ENCODE results near the gene ZNF445. TPM values are rescaled to one million over a fixed set of nuclear protein-coding genes. Genes with fewer than 3 reads are reported as not detected.
A peak's percentile ranks its signal among the peaks of the same experiment; 100 is the strongest.

The ZNF445 gene
- polyA plus RNA-seq (2012; ENCODE audit: missing spikeins): 6.7 TPM

GRCh38 chr3:44477312-44478030, at the start of gene ZNF445:
ZNF445 (minus strand) TSS chr3:44477670; CDS start chr3:44455549, 22,121 bp downstream.
- FAIRE-seq: peak; percentile 53
- DNase-seq (ENCODE audit: insufficient read length): peak; percentile 83
- peak; percentile 70; the same call in 1 of the 2 replicates for TF ChIP-seq POLR2A (IDR thresholded peaks at IDR 0.05; ENCODE audit: low read depth, low read length)
- peak; percentile 70 for TF ChIP-seq TAF1 (IDR thresholded peaks at IDR 0.05; ENCODE audit: borderline replicate concordance, low read depth, low read length)
- peak; percentile 70 for TF ChIP-seq POLR2AphosphoS5 (IDR thresholded peaks at IDR 0.05; ENCODE audit: low read depth, low read length)

DNA sequence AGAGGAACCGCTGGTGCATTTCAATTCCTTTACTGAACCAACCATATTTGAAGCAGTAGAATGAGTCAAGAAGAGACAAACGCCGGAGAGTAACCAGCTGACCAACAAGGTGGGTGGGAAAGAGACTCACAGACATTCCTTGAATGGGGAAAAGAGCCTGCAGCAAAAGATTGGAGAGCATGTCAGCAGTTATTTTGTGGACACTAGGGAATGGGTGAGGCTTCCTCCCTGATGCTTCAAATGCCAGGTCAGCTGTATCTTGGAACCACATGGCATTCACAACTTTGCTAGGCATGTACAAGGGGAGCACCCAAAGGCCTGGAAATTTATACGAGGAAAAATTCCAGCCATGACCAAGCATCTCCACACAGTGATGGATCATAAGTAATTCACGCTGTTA, 47.6 kb upstream of the ZNF445 start:
- TF ChIP-seq TAF1 (IDR thresholded peaks at IDR 0.05; ENCODE audit: borderline replicate concordance, low read depth, low read length) (no peak), POLR2A (IDR thresholded peaks at IDR 0.05; ENCODE audit: low read depth, low read length) (no peak), POLR2AphosphoS5 (IDR thresholded peaks at IDR 0.05; ENCODE audit: low read depth, low read length) (no peak)
- DNase-seq (ENCODE audit: insufficient read length) (no peak), FAIRE-seq (no peak)

DNA sequence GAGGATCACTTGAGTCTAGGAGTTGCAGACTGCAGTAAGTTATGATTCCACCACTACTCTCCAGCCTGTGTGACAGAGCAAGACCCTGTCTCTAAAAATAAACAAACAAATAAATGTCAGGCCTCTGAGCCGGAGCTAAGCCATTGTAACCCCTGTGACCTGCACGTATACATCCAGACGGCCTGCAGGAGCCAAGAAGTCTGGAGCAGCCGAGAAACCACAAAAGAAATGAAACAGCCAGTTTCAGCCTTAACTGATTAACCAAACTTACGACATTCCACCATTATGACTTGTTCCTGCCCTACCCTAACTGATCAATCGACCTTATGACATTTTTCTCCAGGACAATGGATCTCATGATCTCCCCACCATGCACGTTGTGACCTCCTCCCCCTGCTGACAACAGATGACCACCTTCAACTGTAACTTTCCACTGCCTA, 45.0 kb upstream of the ZNF445 start:
- TF ChIP-seq POLR2A (IDR thresholded peaks at IDR 0.05; ENCODE audit: low read depth, low read length) (no peak), POLR2AphosphoS5 (IDR thresholded peaks at IDR 0.05; ENCODE audit: low read depth, low read length) (no peak), TAF1 (IDR thresholded peaks at IDR 0.05; ENCODE audit: borderline replicate concordance, low read depth, low read length) (no peak)
- FAIRE-seq: no peak
- no peak for DNase-seq (ENCODE audit: insufficient read length)

DNA sequence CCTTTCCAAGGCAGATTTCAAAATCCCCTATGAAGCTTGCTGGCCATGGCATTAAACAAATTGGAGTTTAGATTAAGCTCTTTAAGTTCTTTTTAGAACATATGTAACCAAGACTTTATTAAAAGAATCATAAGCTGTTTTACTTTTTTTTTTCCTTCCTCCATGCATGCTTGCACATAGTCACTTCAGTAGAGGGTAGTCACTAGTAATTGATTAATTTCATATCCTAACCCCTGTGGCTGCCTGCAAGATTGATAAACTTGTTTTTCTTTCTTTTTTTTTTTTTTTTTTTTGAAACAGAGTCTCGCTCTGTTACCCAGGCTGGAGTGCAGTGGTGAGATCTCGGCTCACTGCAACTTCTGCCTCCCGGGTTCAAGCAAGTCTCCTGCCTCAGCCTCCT, 44.3 kb upstream of the ZNF445 start:
- DNase-seq (ENCODE audit: insufficient read length): no peak
- TF ChIP-seq TAF1 (IDR thresholded peaks at IDR 0.05; ENCODE audit: borderline replicate concordance, low read depth, low read length): no peak
- TF ChIP-seq POLR2A (IDR thresholded peaks at IDR 0.05; ENCODE audit: low read depth, low read length): no peak
- no peak for FAIRE-seq

DNA sequence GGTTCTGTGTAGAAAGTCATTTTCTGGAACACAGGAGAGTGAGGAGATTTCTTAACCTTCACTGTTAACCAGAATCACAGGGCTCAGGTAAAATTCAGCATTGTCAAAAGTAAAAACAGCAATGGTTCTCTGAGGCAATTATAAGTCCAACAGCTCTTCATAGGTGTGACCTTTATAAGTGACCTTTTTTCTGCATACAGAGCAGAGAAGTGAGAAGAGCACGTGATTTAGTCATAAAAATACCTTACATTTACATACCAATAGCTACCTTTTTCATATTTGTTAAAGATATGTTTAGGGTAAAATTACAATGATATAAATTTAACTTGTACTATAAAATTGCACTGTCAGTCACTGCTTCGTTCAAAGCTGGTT, 41.3 kb upstream of the ZNF445 start:
- FAIRE-seq (no peak), DNase-seq (ENCODE audit: insufficient read length) (no peak)
- TF ChIP-seq POLR2A (IDR thresholded peaks at IDR 0.05; ENCODE audit: low read depth, low read length): no peak
- TF ChIP-seq TAF1 (IDR thresholded peaks at IDR 0.05; ENCODE audit: borderline replicate concordance, low read depth, low read length): no peak
- no peak for TF ChIP-seq POLR2AphosphoS5 (IDR thresholded peaks at IDR 0.05; ENCODE audit: low read depth, low read length)

DNA sequence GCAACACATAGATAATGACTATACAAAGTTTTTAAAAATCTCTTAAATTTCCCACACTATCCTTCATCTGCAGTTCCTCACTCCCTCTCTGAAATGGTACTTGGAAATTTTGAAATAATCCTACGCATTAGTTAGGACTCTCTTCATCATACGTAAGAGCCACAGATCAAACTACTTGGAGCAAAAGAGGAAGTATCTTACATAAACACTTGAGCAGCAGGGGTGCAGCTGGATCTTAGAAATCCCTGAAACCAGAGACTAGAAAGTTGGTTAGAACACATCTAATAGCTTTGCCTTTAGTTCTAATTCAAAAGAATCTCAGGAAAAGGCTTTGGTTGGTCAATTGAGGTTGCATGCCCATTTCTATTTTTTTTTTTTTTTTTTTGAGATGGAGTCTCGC, 38.8 kb upstream of the ZNF445 start:
- no peak for DNase-seq (ENCODE audit: insufficient read length)
- FAIRE-seq: no peak
- TF ChIP-seq POLR2A (IDR thresholded peaks at IDR 0.05; ENCODE audit: low read depth, low read length) (no peak), TAF1 (IDR thresholded peaks at IDR 0.05; ENCODE audit: borderline replicate concordance, low read depth, low read length) (no peak), POLR2AphosphoS5 (IDR thresholded peaks at IDR 0.05; ENCODE audit: low read depth, low read length) (no peak)

- DNase-seq (ENCODE audit: insufficient read length): no peak
- no peak for TF ChIP-seq POLR2A (IDR thresholded peaks at IDR 0.05; ENCODE audit: low read depth, low read length)
- no peak for TF ChIP-seq TAF1 (IDR thresholded peaks at IDR 0.05; ENCODE audit: borderline replicate concordance, low read depth, low read length)
- no peak for TF ChIP-seq POLR2AphosphoS5 (IDR thresholded peaks at IDR 0.05; ENCODE audit: low read depth, low read length)
- no peak for FAIRE-seq
Measured at GRCh38 chr3:44513513-44513912, 36.0 kb upstream of the ZNF445 start.

DNA sequence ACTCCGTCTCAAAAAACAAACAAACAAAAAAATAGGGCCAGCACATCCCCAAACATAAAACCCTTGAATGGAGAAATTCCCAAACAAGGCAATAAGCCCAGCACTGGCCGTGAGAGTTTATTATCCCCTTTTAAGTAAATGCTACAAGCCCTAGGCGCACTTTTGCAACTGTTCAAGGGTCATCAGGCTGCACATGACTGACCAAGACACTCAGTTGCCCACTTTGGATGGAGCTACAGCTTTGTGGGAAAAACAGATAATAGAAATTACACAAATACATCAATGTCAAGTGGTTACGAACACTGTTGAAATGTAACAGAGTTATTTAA, 33.7 kb upstream of the ZNF445 start:
- FAIRE-seq: no peak
- DNase-seq (ENCODE audit: insufficient read length): no peak
- TF ChIP-seq POLR2A (IDR thresholded peaks at IDR 0.05; ENCODE audit: low read depth, low read length): no peak
- TF ChIP-seq TAF1 (IDR thresholded peaks at IDR 0.05; ENCODE audit: borderline replicate concordance, low read depth, low read length): no peak
- no peak for TF ChIP-seq POLR2AphosphoS5 (IDR thresholded peaks at IDR 0.05; ENCODE audit: low read depth, low read length)

DNA sequence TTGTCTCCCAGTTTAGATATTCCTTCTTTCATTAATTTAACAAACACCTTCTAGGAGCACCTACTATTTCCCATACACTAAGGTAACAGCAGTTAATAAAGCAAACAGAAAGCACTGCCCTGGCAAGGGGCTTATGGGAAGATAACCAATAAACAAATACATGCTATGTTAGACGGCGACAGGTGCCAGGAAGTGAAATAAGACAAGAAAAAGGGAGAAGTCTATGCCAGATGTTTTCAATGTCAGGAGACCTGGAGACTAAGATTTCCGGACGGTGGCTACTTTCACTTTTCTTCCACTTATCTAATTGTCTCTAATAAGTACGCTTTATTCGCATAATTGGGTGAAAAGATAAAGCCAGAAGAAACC, 32.5 kb upstream of the ZNF445 start:
- no peak for DNase-seq (ENCODE audit: insufficient read length)
- TF ChIP-seq POLR2A (IDR thresholded peaks at IDR 0.05; ENCODE audit: low read depth, low read length) (no peak), TAF1 (IDR thresholded peaks at IDR 0.05; ENCODE audit: borderline replicate concordance, low read depth, low read length) (no peak), POLR2AphosphoS5 (IDR thresholded peaks at IDR 0.05; ENCODE audit: low read depth, low read length) (no peak)
- peak; percentile 9 for FAIRE-seq

GRCh38 chr3:44509393-44509921, 32.0 kb upstream of the ZNF445 start:
- no peak for TF ChIP-seq POLR2AphosphoS5 (IDR thresholded peaks at IDR 0.05; ENCODE audit: low read depth, low read length)
- no peak for TF ChIP-seq POLR2A (IDR thresholded peaks at IDR 0.05; ENCODE audit: low read depth, low read length)
- TF ChIP-seq TAF1 (IDR thresholded peaks at IDR 0.05; ENCODE audit: borderline replicate concordance, low read depth, low read length): no peak
- FAIRE-seq (no peak), DNase-seq (ENCODE audit: insufficient read length) (no peak)

- TF ChIP-seq POLR2A (IDR thresholded peaks at IDR 0.05; ENCODE audit: low read depth, low read length) (no peak), TAF1 (IDR thresholded peaks at IDR 0.05; ENCODE audit: borderline replicate concordance, low read depth, low read length) (no peak), POLR2AphosphoS5 (IDR thresholded peaks at IDR 0.05; ENCODE audit: low read depth, low read length) (no peak)
- DNase-seq (ENCODE audit: insufficient read length) (no peak), FAIRE-seq (no peak)
Measured at GRCh38 chr3:44506961-44507360, 29.5 kb upstream of the ZNF445 start.

DNA sequence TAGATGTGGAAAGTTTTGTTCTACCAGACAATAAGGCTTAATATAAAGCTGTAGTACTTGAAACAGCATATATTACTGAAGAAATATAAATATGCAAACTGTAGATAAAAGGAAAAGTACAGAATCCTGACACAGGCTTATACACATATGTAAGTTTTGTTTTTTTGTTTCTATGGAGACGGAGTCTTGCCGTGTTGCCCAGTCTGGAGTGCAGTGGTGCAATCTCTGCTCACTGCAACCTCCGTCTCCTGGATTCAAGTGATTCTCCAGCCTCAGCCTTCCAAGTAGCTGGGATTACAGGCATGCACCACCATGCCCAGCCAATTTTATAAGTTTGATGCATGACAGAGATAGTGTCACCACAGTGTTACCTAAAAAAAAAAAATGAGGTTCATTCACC, 29.1 kb upstream of the ZNF445 start:
- TF ChIP-seq POLR2AphosphoS5 (IDR thresholded peaks at IDR 0.05; ENCODE audit: low read depth, low read length) (no peak), POLR2A (IDR thresholded peaks at IDR 0.05; ENCODE audit: low read depth, low read length) (no peak), TAF1 (IDR thresholded peaks at IDR 0.05; ENCODE audit: borderline replicate concordance, low read depth, low read length) (no peak)
- DNase-seq (ENCODE audit: insufficient read length) (no peak), FAIRE-seq (no peak)

All from GM12892 (cell line).